Activated naive CD8-positive, alpha-beta T cell treated with anti-CD3 and anti-CD28 coated beads for 36 hours (primary cell): ENCODE measurements around the gene SPNS2. TPM values are rescaled to one million over a fixed set of nuclear protein-coding genes. Genes with fewer than 3 reads are reported as not detected.

Source experiments
- DNase-seq: peaks from one replicate; pipeline ENCODE4 v3.0.0; 2021
- H3K27ac Mint-ChIP-seq: one replicate; pipeline ENCODE4 v1.8.0; 2022; ENCODE audit warnings: mild to moderate bottlenecking, moderate library complexity, mixed read lengths
- H3K27me3 Mint-ChIP-seq: one replicate; pipeline ENCODE4 v1.8.0; 2022; ENCODE audit warnings: mild to moderate bottlenecking, mixed read lengths
- H3K36me3 Mint-ChIP-seq: one replicate; pipeline ENCODE4 v1.8.0; 2021; ENCODE audit warnings: mild to moderate bottlenecking, mixed read lengths
- H3K4me1 Mint-ChIP-seq: one replicate; pipeline ENCODE4 v1.8.0; 2021; ENCODE audit warnings: mixed read lengths
- H3K4me3 Mint-ChIP-seq: one replicate; pipeline ENCODE4 v1.8.0; 2022; ENCODE audit warnings: mild to moderate bottlenecking, moderate library complexity, mixed read lengths
- H3K9me3 Mint-ChIP-seq: one replicate; pipeline ENCODE4 v1.8.0; 2022; ENCODE audit warnings: mixed read lengths
- total RNA-seq, 2 experiments: library from RNA; stranded (reverse); gene quantifications; one replicate each; pipeline ENCODE4 v1.2.3, GENCODE V29; 2021

SPNS2 gene
- total RNA-seq, 2 experiments from 2014 or later = 0.20 to 0.43 TPM

DNA sequence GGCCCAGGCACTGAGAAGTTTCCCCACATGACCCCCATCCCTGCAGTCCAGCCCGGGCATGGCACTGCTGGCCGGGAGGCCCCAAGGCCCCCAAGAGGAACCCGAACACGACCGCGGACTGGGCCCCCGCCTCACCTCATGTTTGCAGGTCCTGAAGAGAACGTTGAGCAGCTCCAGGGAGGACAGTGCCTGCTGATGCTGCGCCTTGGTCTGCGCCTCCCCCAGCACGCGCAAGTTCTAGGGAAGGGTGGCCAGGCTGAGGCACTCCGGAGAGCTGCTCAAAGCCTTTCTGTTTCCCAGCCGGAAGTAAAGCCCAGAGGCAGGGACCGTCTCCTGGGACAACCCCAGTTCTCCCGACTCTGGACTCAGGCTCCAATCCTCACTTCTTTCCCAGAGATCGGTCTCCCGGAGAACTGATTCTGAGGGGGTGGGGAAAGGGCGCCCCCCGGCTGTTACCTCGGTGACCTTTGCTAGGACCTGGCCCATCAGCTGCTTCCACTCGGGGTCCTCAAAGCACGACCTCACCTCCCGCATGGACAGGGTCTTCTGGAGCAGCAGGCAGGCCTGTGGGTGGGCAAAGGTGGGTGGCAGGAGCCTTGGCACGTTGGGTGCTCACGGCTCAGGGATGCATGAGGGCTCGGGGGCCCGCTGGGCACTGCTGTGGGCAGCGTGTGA, 42.8 kb downstream of the SPNS2 start:
- no peak overlapping the region for H3K4me3 Mint-ChIP-seq
- H3K27ac Mint-ChIP-seq = no peak overlapping the region
- H3K27me3 Mint-ChIP-seq = no peaks in the 10 kb centered on the region
- peaks cover 12% of the 10 kb centered on the region for H3K36me3 Mint-ChIP-seq
- no peaks in the 10 kb centered on the region for H3K9me3 Mint-ChIP-seq
- H3K4me1 Mint-ChIP-seq = no peaks in the 10 kb centered on the region
- DNase-seq = no peak

- H3K27me3 Mint-ChIP-seq = no peaks in the 10 kb centered on the region
- H3K27ac Mint-ChIP-seq = peak overlapping the region; percentile 52
- H3K9me3 Mint-ChIP-seq = no peaks in the 10 kb centered on the region
Observed at GRCh38 chr17:4542003-4542725, 43.5 kb downstream of the SPNS2 start.

GRCh38 chr17:4542726-4543191, 44.1 kb downstream of the SPNS2 start:
- Mint-ChIP-seq H3K36me3 (peaks cover 15% of the 10 kb centered on the region), H3K27me3 (no peaks in the 10 kb centered on the region), H3K4me1 (no peaks in the 10 kb centered on the region), H3K9me3 (no peaks in the 10 kb centered on the region), H3K4me3 (no peak overlapping the region), H3K27ac (no peak overlapping the region)
- DNase-seq = no peak

More at GRCh38 chr17:4542003-4542725, 43.5 kb downstream of the SPNS2 start:
- no peak for DNase-seq
- Mint-ChIP-seq H3K4me1 (no peaks in the 10 kb centered on the region), H3K36me3 (peaks cover 15% of the 10 kb centered on the region), H3K4me3 (no peak overlapping the region)

DNA sequence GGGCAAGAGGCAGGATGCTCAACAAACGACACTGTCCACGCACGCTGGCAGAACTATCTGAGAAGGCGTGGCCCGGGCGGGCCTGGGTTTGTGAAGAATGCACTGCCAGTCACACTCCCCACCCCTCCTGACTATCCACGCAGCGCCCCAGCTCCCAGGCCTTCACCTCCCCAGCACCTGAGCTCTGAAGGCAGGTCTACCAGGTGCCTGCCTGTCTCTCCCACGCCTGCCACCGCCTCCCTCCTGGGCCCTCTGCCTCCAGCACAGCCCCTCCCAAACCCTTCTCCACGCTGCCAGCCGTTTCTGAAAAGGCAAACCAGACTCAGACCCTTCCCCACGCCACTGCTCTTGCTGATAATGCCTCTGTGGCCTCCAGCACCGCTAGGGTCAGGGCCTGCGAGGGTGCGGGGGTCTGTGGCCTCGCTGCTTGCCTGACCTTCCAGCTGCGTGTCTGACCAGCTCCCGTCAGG, 44.9 kb downstream of the SPNS2 start:
- DNase-seq = no peak
- Mint-ChIP-seq H3K4me1 (no peaks in the 10 kb centered on the region), H3K9me3 (no peaks in the 10 kb centered on the region), H3K27me3 (no peaks in the 10 kb centered on the region), H3K4me3 (no peak overlapping the region), H3K27ac (no peak overlapping the region), H3K36me3 (peaks cover 15% of the 10 kb centered on the region)

DNA sequence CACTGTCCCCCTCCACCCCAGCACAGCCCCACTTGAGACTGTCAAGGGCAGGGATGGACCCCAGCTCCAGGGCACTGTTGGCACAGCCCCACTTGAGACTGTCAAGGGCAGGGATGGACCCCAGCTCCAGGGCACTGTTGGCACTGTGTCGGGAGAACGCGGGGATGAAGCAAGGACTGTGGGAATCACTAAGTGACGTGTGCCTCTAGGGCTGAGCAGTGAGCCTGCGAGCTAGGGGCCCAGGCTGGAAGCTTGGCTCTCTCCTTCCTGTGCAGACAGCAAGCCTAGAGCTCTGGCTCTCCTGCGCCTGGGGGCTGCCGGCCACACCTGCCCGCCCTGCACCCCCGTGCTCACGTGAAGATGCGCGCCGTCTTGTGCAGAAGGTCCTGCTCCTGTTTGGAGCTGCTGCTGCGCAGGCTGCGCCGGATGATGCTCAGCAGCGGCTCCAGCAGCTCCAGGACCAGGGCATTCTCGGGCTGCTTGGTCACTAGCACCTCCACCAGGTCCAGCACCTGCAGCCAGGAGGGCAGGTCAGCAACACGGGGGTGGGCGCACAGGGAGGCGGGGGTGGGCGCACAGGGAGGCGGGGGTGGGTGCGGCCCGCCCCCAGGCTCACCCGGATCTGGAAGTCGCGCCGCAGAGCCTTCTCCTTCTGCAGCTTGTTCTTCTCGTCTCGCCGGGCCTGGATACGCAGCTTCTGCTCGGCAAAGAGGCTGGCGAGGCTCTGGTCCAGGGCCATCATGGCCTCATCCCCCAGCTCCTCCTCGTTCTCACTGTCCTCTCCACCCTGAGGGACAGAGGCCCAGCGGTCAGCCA, 45.7 kb downstream of the SPNS2 start:
- H3K9me3 Mint-ChIP-seq = no peaks in the 10 kb centered on the region
- no peaks in the 10 kb centered on the region for H3K4me1 Mint-ChIP-seq
- DNase-seq = no peak
- H3K36me3 Mint-ChIP-seq = peaks cover 15% of the 10 kb centered on the region
- H3K27ac Mint-ChIP-seq = no peak overlapping the region
- H3K27me3 Mint-ChIP-seq = no peaks in the 10 kb centered on the region
- no peak overlapping the region for H3K4me3 Mint-ChIP-seq

GRCh38 chr17:4544951-4545216, 46.2 kb downstream of the SPNS2 start:
- Mint-ChIP-seq H3K36me3 (peaks cover 14% of the 10 kb centered on the region), H3K27ac (no peak overlapping the region), H3K9me3 (no peaks in the 10 kb centered on the region), H3K4me3 (no peak overlapping the region), H3K4me1 (no peaks in the 10 kb centered on the region), H3K27me3 (no peaks in the 10 kb centered on the region)
- no peak for DNase-seq

GRCh38 chr17:4545217-4545951, 46.7 kb downstream of the SPNS2 start:
- DNase-seq = no peak
- Mint-ChIP-seq H3K27me3 (no peaks in the 10 kb centered on the region), H3K36me3 (peaks cover 14% of the 10 kb centered on the region), H3K9me3 (no peaks in the 10 kb centered on the region), H3K27ac (no peak overlapping the region), H3K4me3 (no peak overlapping the region), H3K4me1 (no peaks in the 10 kb centered on the region)

DNA sequence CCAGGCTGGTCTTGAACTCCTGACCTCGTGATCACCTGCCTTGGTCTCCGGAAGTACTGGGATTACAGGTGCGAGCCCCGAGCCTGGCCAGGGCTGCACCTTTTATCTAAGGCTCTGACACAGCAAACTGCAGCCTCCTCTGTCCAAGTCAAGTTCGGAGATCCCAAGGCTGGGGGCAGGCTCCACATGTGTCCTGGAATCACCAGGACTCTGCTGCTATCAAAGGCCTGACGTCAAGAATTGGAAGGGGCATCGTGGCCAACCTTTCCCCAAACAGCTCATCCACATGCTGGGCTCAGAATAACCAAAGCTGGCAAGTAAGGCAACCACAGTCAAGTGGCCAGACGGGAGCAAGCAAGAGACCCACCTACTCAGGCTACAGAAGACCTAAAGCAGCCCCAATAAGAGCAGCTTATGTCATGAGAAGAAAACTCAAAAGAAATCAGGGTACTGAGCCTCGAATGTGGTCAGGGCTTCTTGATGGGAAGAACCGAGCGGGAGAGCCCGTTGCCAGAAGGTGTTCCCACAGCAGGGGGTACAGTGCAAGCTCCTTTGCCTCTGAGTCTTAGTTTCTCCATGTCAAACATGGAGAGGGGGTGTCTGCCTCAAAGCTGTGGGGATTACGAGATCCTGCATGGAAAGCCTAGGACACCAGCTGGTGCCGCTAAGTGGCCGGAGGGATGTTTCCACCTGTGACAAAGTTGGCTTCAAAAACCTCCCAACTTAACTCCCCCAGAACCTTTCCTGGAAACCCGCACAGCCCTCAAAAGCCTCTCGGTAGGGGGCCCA, 48.6 kb downstream of the SPNS2 start:
- peaks cover 2% of the 10 kb centered on the region for H3K4me1 Mint-ChIP-seq
- no peak overlapping the region for H3K4me3 Mint-ChIP-seq
- peaks cover 23% of the 10 kb centered on the region for H3K36me3 Mint-ChIP-seq
- no peak overlapping the region for H3K27ac Mint-ChIP-seq
- H3K27me3 Mint-ChIP-seq = no peaks in the 10 kb centered on the region
- H3K9me3 Mint-ChIP-seq = no peaks in the 10 kb centered on the region
- no peak for DNase-seq

DNA sequence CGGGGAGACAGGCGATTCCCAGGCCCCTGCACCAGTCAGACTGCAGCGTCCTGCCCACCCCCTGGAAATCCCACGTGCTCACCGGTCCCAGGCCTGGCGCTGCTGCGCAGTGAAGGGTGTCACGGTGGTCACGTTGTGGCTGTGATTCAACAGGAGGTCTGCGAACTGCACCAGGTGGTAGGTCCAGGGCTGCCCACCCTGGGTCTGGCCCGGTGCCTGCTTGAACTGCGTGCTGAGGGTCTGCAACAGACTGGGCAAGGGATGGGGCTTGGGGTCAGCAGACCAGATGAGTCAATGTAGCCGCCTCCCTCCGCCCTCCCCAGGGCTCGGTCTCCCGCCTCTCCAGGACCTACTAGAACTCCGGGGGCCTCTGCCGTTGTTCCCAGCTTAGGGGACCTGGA, 49.4 kb downstream of the SPNS2 start:
- H3K27me3 Mint-ChIP-seq = no peaks in the 10 kb centered on the region
- no peak overlapping the region for H3K4me3 Mint-ChIP-seq
- H3K27ac Mint-ChIP-seq = no peak overlapping the region
- H3K36me3 Mint-ChIP-seq = peaks cover 21% of the 10 kb centered on the region
- peaks cover 2% of the 10 kb centered on the region for H3K4me1 Mint-ChIP-seq
- no peak for DNase-seq
- no peaks in the 10 kb centered on the region for H3K9me3 Mint-ChIP-seq

- no peaks in the 10 kb centered on the region for H3K27me3 Mint-ChIP-seq
- peaks cover 23% of the 10 kb centered on the region for H3K36me3 Mint-ChIP-seq
- H3K4me3 Mint-ChIP-seq = no peak overlapping the region
- H3K9me3 Mint-ChIP-seq = no peaks in the 10 kb centered on the region
- H3K4me1 Mint-ChIP-seq = peaks cover 6% of the 10 kb centered on the region
- no peak overlapping the region for H3K27ac Mint-ChIP-seq
- DNase-seq = no peak
Observed at GRCh38 chr17:4548721-4549531, 50.2 kb downstream of the SPNS2 start.

DNA sequence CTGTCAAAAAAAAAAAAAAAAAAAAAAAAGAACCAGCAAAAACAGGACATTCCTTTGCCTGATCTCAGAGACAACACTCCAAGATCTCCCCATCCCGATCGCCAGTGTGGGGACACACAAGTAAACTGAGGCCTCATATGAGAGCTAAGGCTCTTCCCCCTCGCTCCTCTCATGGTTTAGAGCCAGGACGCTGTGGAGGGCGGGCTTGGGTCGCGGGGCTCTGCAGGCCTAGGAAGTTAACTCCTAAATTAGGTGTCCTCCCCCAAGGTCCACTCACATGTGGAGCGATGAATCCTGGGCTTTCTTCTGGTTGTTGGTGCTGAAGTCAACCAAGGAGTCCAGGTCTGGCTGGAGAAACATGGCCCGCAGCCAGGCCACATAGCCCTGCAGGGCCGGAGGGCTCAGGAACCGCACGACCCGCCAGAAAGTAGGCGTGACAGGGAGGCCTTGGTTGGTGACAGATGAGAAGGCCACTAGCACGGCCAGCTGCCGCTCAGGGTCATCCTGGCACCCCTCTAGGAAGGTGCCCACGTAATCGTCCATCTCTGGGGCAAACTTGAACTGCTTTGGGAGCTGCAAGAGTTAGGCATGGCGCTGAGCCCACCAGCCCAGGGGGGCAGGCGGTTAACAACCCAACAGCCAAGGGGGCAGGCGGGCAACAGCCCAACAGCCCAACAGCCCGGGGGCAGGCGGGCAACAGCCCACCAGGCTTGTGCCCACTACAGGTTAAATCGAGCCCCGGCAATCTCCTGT, 51.3 kb downstream of the SPNS2 start:
- no peak overlapping the region for H3K4me3 Mint-ChIP-seq
- H3K9me3 Mint-ChIP-seq = no peaks in the 10 kb centered on the region
- no peak overlapping the region for H3K27ac Mint-ChIP-seq
- no peak for DNase-seq
- peaks cover 33% of the 10 kb centered on the region for H3K36me3 Mint-ChIP-seq
- H3K4me1 Mint-ChIP-seq = peaks cover 8% of the 10 kb centered on the region
- H3K27me3 Mint-ChIP-seq = no peaks in the 10 kb centered on the region

DNA sequence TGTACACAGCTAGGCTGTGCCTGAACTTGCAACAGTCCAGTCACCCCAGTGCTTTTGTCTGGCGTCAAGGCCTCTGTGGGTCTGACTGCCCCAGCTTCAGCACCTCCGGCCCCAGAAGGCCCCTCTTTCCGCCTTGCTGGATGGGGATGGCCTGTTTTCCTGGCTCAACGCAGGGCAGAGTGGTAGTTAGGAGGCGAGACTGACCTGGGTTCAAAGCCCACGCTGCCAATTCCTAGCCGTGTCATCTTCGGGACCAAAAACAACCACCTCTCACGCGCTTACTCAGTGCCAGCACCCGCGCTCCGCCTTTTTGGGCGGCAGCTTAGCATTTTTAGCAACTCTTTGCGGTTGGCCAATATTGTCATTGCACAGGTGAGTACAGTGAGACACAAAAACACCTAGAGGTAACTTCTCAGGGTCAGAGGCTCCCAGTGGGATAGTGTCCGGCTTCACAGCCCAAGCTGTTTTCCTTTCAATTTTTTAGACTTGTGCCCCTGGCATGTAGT, 51.9 kb downstream of the SPNS2 start:
- DNase-seq = no peak
- H3K36me3 Mint-ChIP-seq = peaks cover 36% of the 10 kb centered on the region
- H3K27me3 Mint-ChIP-seq = no peaks in the 10 kb centered on the region

DNA sequence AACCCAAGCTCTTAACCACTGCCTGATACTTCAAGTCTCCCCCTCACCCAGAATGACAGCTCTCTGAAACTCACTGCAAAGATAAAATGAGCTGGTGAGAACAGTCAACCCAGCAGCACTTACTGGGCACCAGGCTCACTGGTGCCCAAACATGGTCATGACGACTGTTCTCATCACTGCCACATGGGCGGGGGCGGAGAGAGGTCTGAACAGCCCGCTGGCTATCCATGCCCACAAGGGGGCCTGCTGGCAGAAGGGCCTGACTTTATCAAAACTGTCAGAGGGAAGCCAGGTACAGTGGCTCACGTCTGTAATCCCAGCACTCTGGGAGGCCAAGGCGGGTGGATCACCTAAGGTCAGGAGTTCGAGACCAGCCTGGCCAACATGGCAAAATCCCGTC, 52.5 kb downstream of the SPNS2 start:
- no peaks in the 10 kb centered on the region for H3K9me3 Mint-ChIP-seq
- no peaks in the 10 kb centered on the region for H3K27me3 Mint-ChIP-seq
- H3K36me3 Mint-ChIP-seq = peaks cover 36% of the 10 kb centered on the region
- H3K4me1 Mint-ChIP-seq = peaks cover 14% of the 10 kb centered on the region
- DNase-seq = no peak
- no peak overlapping the region for H3K27ac Mint-ChIP-seq
- H3K4me3 Mint-ChIP-seq = no peak overlapping the region

More for the DNA sequence above, 51.9 kb downstream of the SPNS2 start:
- Mint-ChIP-seq H3K4me1 (peaks cover 9% of the 10 kb centered on the region), H3K4me3 (no peak overlapping the region), H3K9me3 (no peaks in the 10 kb centered on the region), H3K27ac (no peak overlapping the region)
